WTC11 (cell line): ENCODE measurements around the gene DCAF6. TPM values are rescaled to one million over a fixed set of nuclear protein-coding genes. Genes with fewer than 3 reads are reported as not detected.

Source experiments
- ATAC-seq: fragments of 200-7000 bp; cut with Tn5 transposase; 2 replicates; pipeline ENCODE4 v1.10.0; 2021; ENCODE audit warnings: mild to moderate bottlenecking, moderate library complexity
- CTCF ChIA-PET: fragments of 300-600 bp; sonication (Branson Sonifier 250); formaldehyde crosslinking; loops from one replicate; lab custom pipeline; 2021; ENCODE audit warnings: antibody characterized with exemption; lab: Charles Lee
- POLR2A ChIA-PET: fragments of 350-600 bp; sonication (Branson Sonifier 250); formaldehyde crosslinking; loops from one replicate; lab custom pipeline; 2021; ENCODE audit warnings: antibody characterized with exemption; lab: Charles Lee
- DNase-seq: peaks from one replicate; pipeline ENCODE4 v3.0.0; 2021; ENCODE audit warnings: low spot score
- H3K27ac Mint-ChIP-seq: 2 replicates; pipeline ENCODE4 v1.8.0; 2021; ENCODE audit warnings: mixed read lengths
- H3K27me3 Mint-ChIP-seq: 2 replicates; pipeline ENCODE4 v1.8.0; 2021; ENCODE audit warnings: low read depth, mild to moderate bottlenecking, moderate library complexity, mixed read lengths
- H3K36me3 Mint-ChIP-seq: 2 replicates; pipeline ENCODE4 v1.8.0; 2021; ENCODE audit warnings: mixed read lengths
- H3K4me1 Mint-ChIP-seq: 2 replicates; pipeline ENCODE4 v1.8.0; 2022; ENCODE audit warnings: mixed read lengths
- H3K4me3 Mint-ChIP-seq: 2 replicates; pipeline ENCODE4 v1.8.0; 2021; ENCODE audit warnings: mild to moderate bottlenecking, moderate library complexity, mixed read lengths
- H3K9me3 Mint-ChIP-seq: 2 replicates; pipeline ENCODE4 v1.8.0; 2021; ENCODE audit warnings: mixed read lengths
- ATF3 ChIP-seq: sonication (generic); formaldehyde crosslinking; conservative IDR thresholded peaks from 2 replicates; pipeline ENCODE4 v1.8.1; 2022; ENCODE audit warnings: mild to moderate bottlenecking, missing genetic modification reagents
- CBFB ChIP-seq: sonication (generic); formaldehyde crosslinking; IDR thresholded peaks from 2 replicates; pipeline ENCODE4 v1.8.1; 2022; ENCODE audit warnings: mild to moderate bottlenecking, low read depth, missing genetic modification reagents
- CREM ChIP-seq: sonication (generic); formaldehyde crosslinking; IDR thresholded peaks from 2 replicates; pipeline ENCODE4 v1.8.1; 2022; ENCODE audit warnings: mild to moderate bottlenecking, missing genetic modification reagents, moderate library complexity
- CTCF ChIP-seq: fragments of 200-600 bp; IDR thresholded peaks from 2 replicates; pipeline ENCODE4 v1.8.0; 2022; ENCODE audit warnings: antibody characterized with exemption
- EMX1 ChIP-seq: fragments of 250-450 bp; sonication (Bioruptor Pico); IDR thresholded peaks from 2 replicates; pipeline ENCODE4 v1.8.0; 2021; ENCODE audit warnings: mild to moderate bottlenecking
- ERG ChIP-seq: fragments of 250-450 bp; sonication (Bioruptor Pico); IDR thresholded peaks from 2 replicates; pipeline ENCODE4 v1.8.0; 2021; ENCODE audit warnings: mild to moderate bottlenecking
- FOXK1 ChIP-seq: sonication (generic); formaldehyde crosslinking; IDR thresholded peaks from 2 replicates; pipeline ENCODE4 v1.8.0; 2022; ENCODE audit warnings: mild to moderate bottlenecking, moderate library complexity, missing genetic modification reagents
- JAZF1 ChIP-seq: fragments of 250-450 bp; sonication (Bioruptor Pico); IDR thresholded peaks from 2 replicates; pipeline ENCODE4 v1.9.0; 2021; ENCODE audit warnings: moderate library complexity, mild to moderate bottlenecking, inconsistent platforms
- SOX15 ChIP-seq: fragments of 250-450 bp; sonication (Bioruptor Pico); IDR thresholded peaks from 2 replicates; pipeline ENCODE4 v1.9.0; 2021; ENCODE audit warnings: mild to moderate bottlenecking
- TP53 ChIP-seq: sonication (generic); formaldehyde crosslinking; IDR thresholded peaks from 2 replicates; pipeline ENCODE4 v1.8.1; 2023; ENCODE audit warnings: mild to moderate bottlenecking, missing genetic modification reagents
- ZNF121 ChIP-seq: sonication (generic); formaldehyde crosslinking; IDR thresholded peaks from 2 replicates; pipeline ENCODE4 v1.8.0; 2023; ENCODE audit warnings: missing genetic modification reagents
- ZNF138 ChIP-seq: sonication (generic); formaldehyde crosslinking; conservative IDR thresholded peaks from 2 replicates; pipeline ENCODE4 v1.8.1; 2022; ENCODE audit warnings: mild to moderate bottlenecking, moderate library complexity, missing genetic modification reagents
- ZNF425 ChIP-seq: fragments of 250-450 bp; sonication (Bioruptor Pico); conservative IDR thresholded peaks from 2 replicates; pipeline ENCODE4 v1.9.0; 2021; ENCODE audit warnings: mild to moderate bottlenecking
- total RNA-seq: library from RNA; stranded (reverse); gene quantifications from 3 replicates; pipeline ENCODE4 v1.2.3, GENCODE V29; 2021
- TF ChIP-seq, protein P1 (sequence below): fragments of 250-450 bp; sonication (Bioruptor Pico); IDR thresholded peaks from 2 replicates; pipeline ENCODE4 v1.9.0; 2021; ENCODE audit warnings: mild to moderate bottlenecking
- TF ChIP-seq, protein P2 (sequence below): sonication (generic); formaldehyde crosslinking; IDR thresholded peaks from 2 replicates; pipeline ENCODE4 v1.8.0; 2022; ENCODE audit warnings: mild to moderate bottlenecking, missing genetic modification reagents
- TF ChIP-seq, protein P3 (sequence below): sonication (generic); formaldehyde crosslinking; IDR thresholded peaks from 2 replicates; pipeline ENCODE4 v1.8.1; 2023; ENCODE audit warnings: mild to moderate bottlenecking, missing genetic modification reagents, borderline replicate concordance
- TF ChIP-seq, protein P4 (sequence below): sonication (generic); formaldehyde crosslinking; IDR thresholded peaks from 2 replicates; pipeline ENCODE4 v1.8.0; 2022; ENCODE audit warnings: mild to moderate bottlenecking, missing genetic modification reagents

The DCAF6 gene
- total RNA-seq, 1 experiment from 2014 or later, result 13.5 TPM

GRCh38 chr1:167893798-167894197 is 42.7 kb upstream of the DCAF6 start (continued):
- no peak for TF ChIP-seq CTCF
- TF ChIP-seq, protein P1, sequence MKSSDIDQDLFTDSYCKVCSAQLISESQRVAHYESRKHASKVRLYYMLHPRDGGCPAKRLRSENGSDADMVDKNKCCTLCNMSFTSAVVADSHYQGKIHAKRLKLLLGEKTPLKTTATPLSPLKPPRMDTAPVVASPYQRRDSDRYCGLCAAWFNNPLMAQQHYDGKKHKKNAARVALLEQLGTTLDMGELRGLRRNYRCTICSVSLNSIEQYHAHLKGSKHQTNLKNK, result no peak
- no peak for TF ChIP-seq EMX1 (CRISPR knock-in tag)

GRCh38 chr1:167898578-167899222 is 37.8 kb upstream of the DCAF6 start:
- DNase-seq (no peak), ATAC-seq (no peak)
- Mint-ChIP-seq H3K36me3 (no peaks in the 10 kb centered on the region), H3K27me3 (no peaks in the 10 kb centered on the region), H3K27ac (no peak overlapping the region; the same call in 1 of the 2 replicates), H3K4me3 (no peak overlapping the region), H3K9me3 (no peaks in the 10 kb centered on the region), H3K4me1 (no peaks in the 10 kb centered on the region)
- TF ChIP-seq ATF3 (CRISPR knock-in tag), result no peak
- POLR2A ChIA-PET, result interaction anchor here (0.5 kb wide), 1 partner anchor 22 kb away, joined by 3 read pairs; no protein-coding TSS in a partner anchor
- CTCF ChIA-PET, result no interaction called here

DNA sequence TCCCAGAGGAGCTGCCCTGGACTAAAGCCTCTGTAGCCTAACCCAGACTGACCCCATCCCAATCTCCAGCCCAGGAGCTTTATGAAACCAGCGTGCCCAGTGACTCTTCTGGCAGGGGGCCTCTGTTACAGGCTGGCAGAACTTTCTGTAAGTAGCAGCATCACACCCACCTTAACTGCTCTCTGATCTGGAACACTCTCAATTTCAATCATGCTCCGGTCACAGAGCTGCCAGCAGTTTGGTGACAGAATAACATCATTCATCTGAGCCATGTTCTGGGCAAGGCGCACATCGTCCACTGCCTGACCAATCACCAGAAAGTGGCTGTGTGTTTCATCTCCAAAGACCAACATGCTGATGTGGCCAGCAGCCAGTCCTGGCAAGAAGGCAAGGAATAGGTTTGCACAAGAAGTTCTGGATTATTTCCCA is 37.2 kb upstream of the DCAF6 start:
- H3K9me3 Mint-ChIP-seq, result no peaks in the 10 kb centered on the region
- H3K36me3 Mint-ChIP-seq, result no peaks in the 10 kb centered on the region
- ChIA-PET POLR2A (interaction anchor here (0.5 kb wide), 1 partner anchor 21 kb away, joined by 3 read pairs; no protein-coding TSS in a partner anchor), CTCF (no interaction called here)
- H3K4me1 Mint-ChIP-seq, result peaks cover under 1% of the 10 kb centered on the region
- no peak for ATAC-seq
- no peak overlapping the region for H3K27ac Mint-ChIP-seq
- H3K27me3 Mint-ChIP-seq, result no peaks in the 10 kb centered on the region
- no peak for TF ChIP-seq TP53
- TF ChIP-seq ZNF121 (CRISPR knock-in tag), result no peak
- TF ChIP-seq CBFB (CRISPR knock-in tag), result no peak
- TF ChIP-seq JAZF1, result no peak
- TF ChIP-seq ZNF138 (CRISPR knock-in tag), result no peak
- no peak for TF ChIP-seq FOXK1 (CRISPR knock-in tag)
- no peak for TF ChIP-seq ERG
- no peak for DNase-seq
- H3K4me3 Mint-ChIP-seq, result no peak overlapping the region

DNA sequence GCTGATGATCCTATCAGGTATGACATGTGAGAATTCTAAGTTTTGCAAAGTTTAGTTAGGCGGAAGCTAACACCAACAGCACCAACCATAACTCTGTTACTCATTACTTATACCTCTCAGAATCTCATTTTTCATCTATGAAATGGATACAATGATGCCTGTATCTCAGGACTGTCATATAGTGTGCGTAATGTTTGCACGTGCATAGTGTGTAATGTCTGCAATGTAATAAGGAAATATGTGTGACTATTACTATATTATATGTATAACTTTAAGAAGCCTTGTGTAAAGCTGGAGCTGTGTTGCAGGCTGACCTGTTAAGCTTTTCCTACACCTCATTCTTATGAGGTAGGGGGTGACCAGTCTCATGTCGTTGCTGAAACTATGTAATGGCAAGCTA is 35.6 kb upstream of the DCAF6 start:
- CTCF ChIA-PET, result no interaction called here
- no peaks in the 10 kb centered on the region for H3K36me3 Mint-ChIP-seq
- ATAC-seq, result no peak
- TF ChIP-seq CREM (CRISPR knock-in tag), result no peak
- TF ChIP-seq SOX15 (CRISPR knock-in tag), result no peak
- TF ChIP-seq ZNF425, result no peak
- TF ChIP-seq, protein P1, result no peak
- TF ChIP-seq, protein P2, sequence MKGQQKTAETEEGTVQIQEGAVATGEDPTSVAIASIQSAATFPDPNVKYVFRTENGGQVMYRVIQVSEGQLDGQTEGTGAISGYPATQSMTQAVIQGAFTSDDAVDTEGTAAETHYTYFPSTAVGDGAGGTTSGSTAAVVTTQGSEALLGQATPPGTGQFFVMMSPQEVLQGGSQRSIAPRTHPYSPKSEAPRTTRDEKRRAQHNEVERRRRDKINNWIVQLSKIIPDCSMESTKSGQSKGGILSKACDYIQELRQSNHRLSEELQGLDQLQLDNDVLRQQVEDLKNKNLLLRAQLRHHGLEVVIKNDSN (CRISPR knock-in tag), result no peak
- TF ChIP-seq, protein P3, sequence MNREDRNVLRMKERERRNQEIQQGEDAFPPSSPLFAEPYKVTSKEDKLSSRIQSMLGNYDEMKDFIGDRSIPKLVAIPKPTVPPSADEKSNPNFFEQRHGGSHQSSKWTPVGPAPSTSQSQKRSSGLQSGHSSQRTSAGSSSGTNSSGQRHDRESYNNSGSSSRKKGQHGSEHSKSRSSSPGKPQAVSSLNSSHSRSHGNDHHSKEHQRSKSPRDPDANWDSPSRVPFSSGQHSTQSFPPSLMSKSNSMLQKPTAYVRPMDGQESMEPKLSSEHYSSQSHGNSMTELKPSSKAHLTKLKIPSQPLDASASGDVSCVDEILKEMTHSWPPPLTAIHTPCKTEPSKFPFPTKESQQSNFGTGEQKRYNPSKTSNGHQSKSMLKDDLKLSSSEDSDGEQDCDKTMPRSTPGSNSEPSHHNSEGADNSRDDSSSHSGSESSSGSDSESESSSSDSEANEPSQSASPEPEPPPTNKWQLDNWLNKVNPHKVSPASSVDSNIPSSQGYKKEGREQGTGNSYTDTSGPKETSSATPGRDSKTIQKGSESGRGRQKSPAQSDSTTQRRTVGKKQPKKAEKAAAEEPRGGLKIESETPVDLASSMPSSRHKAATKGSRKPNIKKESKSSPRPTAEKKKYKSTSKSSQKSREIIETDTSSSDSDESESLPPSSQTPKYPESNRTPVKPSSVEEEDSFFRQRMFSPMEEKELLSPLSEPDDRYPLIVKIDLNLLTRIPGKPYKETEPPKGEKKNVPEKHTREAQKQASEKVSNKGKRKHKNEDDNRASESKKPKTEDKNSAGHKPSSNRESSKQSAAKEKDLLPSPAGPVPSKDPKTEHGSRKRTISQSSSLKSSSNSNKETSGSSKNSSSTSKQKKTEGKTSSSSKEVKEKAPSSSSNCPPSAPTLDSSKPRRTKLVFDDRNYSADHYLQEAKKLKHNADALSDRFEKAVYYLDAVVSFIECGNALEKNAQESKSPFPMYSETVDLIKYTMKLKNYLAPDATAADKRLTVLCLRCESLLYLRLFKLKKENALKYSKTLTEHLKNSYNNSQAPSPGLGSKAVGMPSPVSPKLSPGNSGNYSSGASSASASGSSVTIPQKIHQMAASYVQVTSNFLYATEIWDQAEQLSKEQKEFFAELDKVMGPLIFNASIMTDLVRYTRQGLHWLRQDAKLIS (CRISPR knock-in tag), result no peak
- TF ChIP-seq ZNF138 (CRISPR knock-in tag), result no peak
- TF ChIP-seq, protein P4, sequence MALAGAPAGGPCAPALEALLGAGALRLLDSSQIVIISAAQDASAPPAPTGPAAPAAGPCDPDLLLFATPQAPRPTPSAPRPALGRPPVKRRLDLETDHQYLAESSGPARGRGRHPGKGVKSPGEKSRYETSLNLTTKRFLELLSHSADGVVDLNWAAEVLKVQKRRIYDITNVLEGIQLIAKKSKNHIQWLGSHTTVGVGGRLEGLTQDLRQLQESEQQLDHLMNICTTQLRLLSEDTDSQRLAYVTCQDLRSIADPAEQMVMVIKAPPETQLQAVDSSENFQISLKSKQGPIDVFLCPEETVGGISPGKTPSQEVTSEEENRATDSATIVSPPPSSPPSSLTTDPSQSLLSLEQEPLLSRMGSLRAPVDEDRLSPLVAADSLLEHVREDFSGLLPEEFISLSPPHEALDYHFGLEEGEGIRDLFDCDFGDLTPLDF (CRISPR knock-in tag), result no peak

More for the DNA sequence above, 35.6 kb upstream of the DCAF6 start:
- Mint-ChIP-seq H3K27me3 (no peaks in the 10 kb centered on the region), H3K27ac (no peak overlapping the region), H3K4me1 (peaks cover 17% of the 10 kb centered on the region), H3K9me3 (no peaks in the 10 kb centered on the region), H3K4me3 (no peak overlapping the region)
- POLR2A ChIA-PET, result no interaction called here
- no peak for DNase-seq
